DMS79 (cell line): ENCODE results near the gene EME2.

ENCODE experiments used
- DNase-seq: peaks from one replicate; lab custom pipeline; 2025; lab: John Stamatoyannopoulos, UW

The EME2 gene

GRCh38 chr16:1766701-1767100 lies 5.9 kb upstream of the EME2 start:
- no peak for DNase-seq

DNA sequence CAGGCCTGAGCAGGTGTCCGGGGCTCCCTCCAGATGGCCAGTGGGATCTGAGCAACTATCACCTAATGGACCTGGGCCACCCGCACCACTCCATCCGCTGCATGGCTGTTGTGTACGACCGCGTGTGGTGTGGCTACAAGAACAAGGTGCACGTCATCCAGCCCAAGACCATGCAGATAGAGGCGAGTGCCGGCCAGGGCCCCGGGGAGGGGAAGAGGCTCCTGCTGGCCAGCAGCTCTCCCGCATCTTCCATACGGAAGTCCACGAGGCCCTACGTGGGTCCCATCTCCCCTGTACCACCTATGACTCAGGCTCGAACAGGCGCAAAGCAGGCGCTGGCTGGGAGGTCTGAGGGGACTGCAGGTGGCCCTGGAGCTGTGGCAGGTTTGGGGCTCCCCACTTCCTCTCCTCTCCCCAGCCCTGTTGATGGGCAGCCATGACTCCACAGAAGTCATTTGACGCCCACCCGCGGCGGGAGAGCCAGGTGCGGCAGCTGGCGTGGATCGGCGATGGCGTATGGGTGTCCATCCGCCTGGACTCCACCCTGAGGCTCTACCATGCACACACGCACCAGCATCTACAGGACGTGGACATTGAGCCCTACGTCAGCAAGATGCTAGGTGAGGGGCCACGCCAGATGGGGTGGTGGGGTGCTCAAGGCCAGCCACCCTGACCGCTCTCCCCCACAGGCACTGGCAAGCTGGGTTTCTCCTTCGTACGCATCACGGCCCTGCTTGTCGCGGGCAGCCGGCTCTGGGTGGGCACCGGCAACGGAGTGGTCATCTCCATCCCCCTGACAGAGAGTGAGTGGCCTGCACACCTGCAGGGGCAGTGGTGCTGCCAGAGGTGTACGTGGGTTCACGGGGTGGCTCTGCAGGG lies 5.3 kb upstream of the EME2 start:
- DNase-seq = no peak

GRCh38 chr16:1768061-1768766 lies 4.4 kb upstream of the EME2 start:
- no peak for DNase-seq

GRCh38 chr16:1768767-1769401 lies 3.7 kb upstream of the EME2 start:
- DNase-seq = no peak

- no peak for DNase-seq
These were observed 3.0 kb upstream of the EME2 start for GRCh38 chr16:1769402-1770300.

DNA sequence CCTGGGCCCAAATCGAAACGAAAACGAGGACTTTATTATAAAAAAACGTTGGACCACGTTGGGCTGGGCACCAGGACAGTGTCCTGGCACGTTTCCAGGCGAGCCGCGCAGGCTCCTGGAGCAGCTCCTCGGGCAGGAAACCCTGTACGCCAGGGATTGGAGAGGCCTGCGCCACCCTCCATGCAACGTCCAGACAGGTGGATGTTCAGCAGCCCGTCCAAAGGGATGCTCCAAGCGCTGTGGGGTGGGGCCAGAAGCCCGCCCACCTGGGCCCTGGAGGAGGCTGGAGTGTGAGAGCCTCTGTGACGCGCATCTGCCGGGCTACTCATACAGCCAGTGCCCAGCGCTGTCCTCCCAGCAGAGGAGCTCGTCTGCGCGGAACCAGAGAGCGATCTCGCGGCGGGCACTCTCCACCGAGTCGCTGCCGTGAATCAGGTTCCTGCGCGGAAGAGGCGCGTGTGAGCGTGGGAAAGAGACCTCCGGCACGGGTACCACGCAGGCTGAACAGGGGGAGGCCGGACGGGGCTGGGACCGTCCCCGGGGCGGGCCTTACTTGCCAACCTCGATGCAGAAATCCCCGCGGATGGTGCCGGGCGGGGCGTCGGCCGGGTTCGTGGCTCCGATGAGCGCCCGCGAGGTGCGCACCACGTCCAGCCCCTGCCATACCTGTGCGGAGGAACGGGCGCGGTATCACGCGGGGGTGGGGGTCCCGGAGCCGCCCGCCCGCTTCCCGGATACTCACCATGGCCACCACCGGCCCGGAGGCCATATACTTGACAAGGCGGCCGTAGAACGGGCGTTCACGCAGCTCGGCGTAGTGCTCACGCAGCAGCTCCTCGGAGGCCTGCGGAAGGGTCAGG lies 2.1 kb upstream of the EME2 start:
- peak; percentile 70 for DNase-seq

GRCh38 chr16:1771188-1771863 lies 1.3 kb upstream of the EME2 start, which contains the start of gene NME3:
Gene NME3, minus strand, starts transcription at chr16:1771543. Its CDS starts 9 bp downstream, at chr16:1771534.
- DNase-seq = peak; percentile 17

- no peak for DNase-seq
These were observed 697 bp upstream of the EME2 start for GRCh38 chr16:1771864-1772361.

DNA sequence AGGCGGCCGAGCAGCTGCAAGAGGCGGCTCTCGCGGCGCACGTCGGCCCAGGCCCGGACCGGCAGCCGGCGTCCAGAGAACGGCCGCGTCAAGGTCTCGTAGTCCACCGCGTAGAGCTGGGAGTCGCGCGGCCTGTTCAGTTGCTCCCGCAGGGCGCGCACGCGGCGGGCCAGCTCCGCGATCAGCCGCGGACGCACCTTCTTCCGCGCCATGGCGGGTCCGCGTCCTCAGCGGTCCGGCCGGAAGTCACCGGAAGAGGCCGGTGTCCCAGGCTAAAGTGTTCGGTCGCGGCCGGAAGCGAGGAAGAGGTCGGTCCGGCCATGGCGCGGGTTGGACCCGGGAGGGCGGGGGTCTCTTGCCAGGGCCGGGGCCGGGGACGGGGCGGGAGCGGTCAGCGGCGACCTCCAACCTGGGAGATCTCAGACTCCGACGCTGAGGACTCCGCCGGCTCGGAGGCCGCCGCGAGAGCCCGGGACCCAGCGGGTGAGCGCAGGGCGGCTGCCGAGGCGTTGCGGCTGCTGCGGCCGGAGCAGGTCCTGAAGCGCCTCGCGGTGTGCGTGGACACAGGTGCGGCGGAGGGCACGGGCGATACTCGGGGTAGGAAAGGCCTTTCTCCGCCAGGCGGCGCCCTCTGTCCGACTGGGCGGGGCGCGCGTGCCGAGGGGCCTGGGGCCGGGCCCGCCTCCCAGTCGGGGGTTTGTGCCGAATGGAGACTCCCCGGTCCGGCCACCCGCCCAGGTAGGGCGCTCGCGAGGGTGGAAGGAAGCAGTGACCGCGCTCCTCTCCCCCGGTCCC lies 495 bp downstream of the EME2 start, which contains the start of gene MRPS34:
Gene MRPS34 (minus strand): TSS at position 227 of the 795 bp plus-strand sequence. CDS start 15 bp downstream, at position 212.
- DNase-seq = peak; percentile 49

GRCh38 chr16:1773703-1774447 lies 1.3 kb downstream of the EME2 start:
- DNase-seq = no peak

- no peak for DNase-seq
These were observed 1.8 kb downstream of the EME2 start for GRCh38 chr16:1774448-1774780.

GRCh38 chr16:1775006-1775845 lies 2.6 kb downstream of the EME2 start:
- DNase-seq = no peak

DNA sequence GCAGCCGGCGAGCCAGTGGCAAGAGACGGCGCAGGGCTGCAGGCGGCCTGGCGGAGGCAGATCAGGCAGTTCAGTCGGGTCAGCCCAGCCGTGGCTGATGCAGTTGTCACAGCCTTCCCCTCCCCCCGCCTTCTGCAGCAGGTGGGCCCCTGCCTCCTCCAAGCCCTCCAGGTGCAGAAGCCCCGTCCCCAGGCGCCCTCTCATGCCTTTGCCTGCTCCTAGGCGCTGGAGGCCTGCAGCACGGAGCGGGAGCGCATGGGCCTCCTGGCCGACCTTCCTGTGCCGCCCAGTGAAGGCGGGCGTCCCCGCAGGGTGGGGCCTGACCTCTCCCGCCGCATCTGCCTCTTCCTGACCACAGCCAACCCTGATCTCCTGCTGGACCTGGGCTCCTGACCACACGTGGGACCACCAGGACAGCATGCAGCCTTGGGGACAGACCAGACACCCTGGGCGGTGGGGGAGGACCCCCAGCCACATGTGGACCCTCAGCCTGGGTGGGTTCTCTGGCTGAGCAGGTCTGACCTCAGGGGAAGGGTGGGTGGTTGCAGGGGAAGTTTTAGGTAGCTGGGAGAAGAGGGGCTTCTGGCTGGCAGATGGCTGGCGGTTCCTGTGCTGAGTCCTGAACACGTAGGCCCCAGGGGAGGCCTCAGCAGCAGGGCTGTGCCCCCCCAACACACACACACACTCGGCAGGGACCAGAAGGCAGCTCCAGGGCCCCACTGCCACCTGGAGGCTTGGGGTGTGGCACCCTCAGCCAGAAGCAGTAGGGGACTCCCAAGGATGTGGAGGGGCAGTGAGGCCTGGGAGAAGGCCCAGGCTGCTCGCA lies 3.4 kb downstream of the EME2 start:
- DNase-seq = no peak

- DNase-seq = no peak
These were observed 4.0 kb downstream of the EME2 start for GRCh38 chr16:1776672-1776955.

DNA sequence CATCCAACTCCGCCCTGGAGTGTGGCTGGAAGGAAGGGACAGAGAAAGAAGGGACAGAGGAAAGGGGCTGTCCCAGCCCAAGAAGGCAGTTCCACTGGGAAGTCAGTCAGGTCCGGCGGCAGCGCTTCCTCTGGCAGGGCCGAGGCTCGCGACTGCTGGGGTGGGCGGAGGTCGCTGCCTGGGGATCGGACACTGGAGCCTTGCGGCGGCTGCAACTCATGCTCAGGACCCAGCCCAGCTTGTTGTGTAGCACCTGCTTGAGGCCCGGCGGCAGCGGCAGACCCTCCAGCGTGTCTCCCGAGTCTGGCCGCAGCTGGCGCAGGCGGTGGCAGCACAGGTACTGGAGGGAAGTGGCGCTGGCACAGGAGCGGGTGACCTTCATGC lies 4.4 kb downstream of the EME2 start:
- no peak for DNase-seq

DNA sequence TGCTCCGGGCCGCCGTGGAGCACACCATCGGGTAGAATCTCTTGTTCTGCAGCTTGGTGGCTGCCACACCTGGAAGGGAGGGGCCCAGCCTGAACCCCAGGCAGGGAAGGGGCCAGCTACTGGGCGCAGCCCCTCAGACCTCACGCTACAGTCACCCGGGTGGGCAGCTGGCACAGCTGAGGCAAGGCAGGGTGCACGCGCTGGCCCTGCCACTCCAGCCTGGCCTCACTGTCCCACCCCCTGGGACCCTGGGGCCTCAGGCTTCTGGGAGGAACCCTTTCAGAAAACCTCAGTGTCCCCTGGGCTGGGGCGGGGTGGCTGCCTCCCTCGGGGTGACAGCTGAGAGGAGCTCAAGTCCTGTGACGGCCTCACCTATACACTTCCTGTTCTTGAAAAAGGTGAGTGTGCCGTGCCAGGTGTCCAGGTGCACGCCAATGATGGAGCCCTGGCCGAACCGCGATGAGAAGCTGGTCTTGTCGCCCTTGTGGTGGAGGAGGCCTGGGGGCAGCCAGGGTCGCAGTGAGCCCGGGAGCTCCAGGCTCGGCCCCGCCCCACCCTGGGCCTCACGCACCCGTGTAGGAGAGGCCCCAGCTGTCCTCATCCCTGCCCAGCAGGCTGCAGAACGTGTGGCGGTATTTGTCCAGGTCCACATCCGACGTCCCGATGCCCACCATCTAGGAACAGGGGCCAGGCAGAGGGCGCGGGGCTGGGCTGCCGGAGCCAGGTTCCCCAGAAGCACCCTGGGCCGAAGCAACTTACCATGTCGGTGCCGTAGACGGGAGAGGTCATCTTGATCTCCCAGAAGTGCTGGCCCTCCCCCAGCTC lies 5.0 kb downstream of the EME2 start:
- DNase-seq = no peak
